OCI-LY7 (cell line): ENCODE data around the gene ALOXE3. TPM values are rescaled to one million over a fixed set of nuclear protein-coding genes. Genes with fewer than 3 reads are reported as not detected.

ENCODE experiments used
- BruUV-seq: library from RNA; stranded (reverse); fragments of 400-500 nt; replicated peaks from 2 replicates; lab custom pipeline; 2021; lab: Mats Ljungman, UMichigan
- CTCF ChIA-PET: fragments of 300-600 bp; sonication (Branson Sonifier 250); formaldehyde crosslinking; loops from one replicate; lab custom pipeline; 2022; ENCODE audit warnings: antibody characterized with exemption; ENCODE audit not compliant: unreplicated experiment; lab: Charles Lee
- POLR2A ChIA-PET: fragments of 300-600 bp; sonication (Branson Sonifier 250); formaldehyde crosslinking; loops from one replicate; lab custom pipeline; 2022; ENCODE audit warnings: antibody characterized with exemption; lab: Charles Lee
- DNase-seq: peaks from one replicate; pipeline ENCODE4 v3.0.0-alpha.2; 2015; ENCODE audit warnings: low spot score
- H2AFZ ChIP-seq: fragments of 200-600 bp; sonication (generic), shearing (Covaris generic); 2 replicates; pipeline ENCODE4 v1.6.1; 2014; ENCODE audit warnings: mild to moderate bottlenecking, antibody characterized with exemption, low read length, moderate library complexity
- H3K27ac ChIP-seq: fragments of 200-600 bp; sonication (generic); 2 replicates; pipeline ENCODE4 v1.5.1; 2014; ENCODE audit warnings: mixed run types, low read depth, mild to moderate bottlenecking, moderate library complexity, low read length, inconsistent platforms; ENCODE audit not compliant: poor library complexity, severe bottlenecking
- H3K36me3 ChIP-seq: fragments of 200-600 bp; sonication (generic); 2 replicates; pipeline ENCODE4 v1.6.1; 2014; ENCODE audit warnings: mild to moderate bottlenecking, antibody characterized with exemption, low read length, moderate library complexity, mixed read lengths; ENCODE audit not compliant: insufficient read depth
- H3K4me1 ChIP-seq: fragments of 200-600 bp; sonication (generic); 2 replicates; pipeline ENCODE4 v1.5.1; 2014; ENCODE audit warnings: mild to moderate bottlenecking, low read length; ENCODE audit not compliant: insufficient read depth, poor library complexity, severe bottlenecking
- H3K4me2 ChIP-seq: fragments of 200-600 bp; sonication (generic); 2 replicates; pipeline ENCODE4 v1.6.1; 2014; ENCODE audit warnings: mild to moderate bottlenecking, low read length
- H3K4me3 ChIP-seq: fragments of 200-600 bp; sonication (generic); 2 replicates; pipeline ENCODE4 v1.5.1; 2014; ENCODE audit warnings: mild to moderate bottlenecking, low read depth, low read length; ENCODE audit not compliant: poor library complexity, severe bottlenecking
- H3K79me2 ChIP-seq: fragments of 200-600 bp; sonication (generic); 2 replicates; pipeline ENCODE4 v1.6.1; 2016; ENCODE audit warnings: low read depth, mild to moderate bottlenecking, low read length, moderate library complexity, mixed read lengths; ENCODE audit not compliant: insufficient read depth
- H3K9me2 ChIP-seq: fragments of 200-600 bp; sonication (generic); 2 replicates; pipeline ENCODE4 v1.6.1; 2016; ENCODE audit warnings: mild to moderate bottlenecking, low read length, mixed read lengths; ENCODE audit not compliant: insufficient read depth
- H3K9me3 ChIP-seq: fragments of 200-600 bp; sonication (generic); 2 replicates; pipeline ENCODE4 v1.6.1; 2014; ENCODE audit warnings: mild to moderate bottlenecking, mixed run types, low read length, mixed read lengths
- H4K20me1 ChIP-seq: fragments of 200-600 bp; sonication (generic); 2 replicates; pipeline ENCODE4 v1.6.1; 2014; ENCODE audit warnings: mild to moderate bottlenecking, antibody characterized with exemption, low read length, moderate library complexity, mixed read lengths; ENCODE audit not compliant: insufficient read depth
- CTCF ChIP-seq: fragments of 200-600 bp; sonication (generic); conservative IDR thresholded peaks from 2 replicates; pipeline ENCODE4 v1.5.1; 2014; ENCODE audit warnings: mild to moderate bottlenecking, antibody characterized with exemption, low read length, moderate library complexity, mixed read lengths
- EZH2phosphoT487 ChIP-seq: fragments of 200-600 bp; sonication (generic); IDR thresholded peaks from 2 replicates; pipeline ENCODE4 v1.6.1; 2018; ENCODE audit warnings: low read depth, borderline replicate concordance, mild to moderate bottlenecking, mixed run types, antibody characterized with exemption, low read length, moderate library complexity, mixed read lengths
- intact Hi-C: fragments of 100-400 bp; cut with micrococcal nuclease; formaldehyde crosslinking; loops from one replicate; pipeline ENCODE4 v1.10.0; 2022; ENCODE audit not compliant: unreplicated experiment
- total RNA-seq, 2 experiments: library from RNA; depleted of rRNA in 1 of 2; stranded (reverse); fragments of >200 nt in 1 of 2; shearing (Covaris generic) in 1 of 2; gene quantifications; 2 replicates each; pipeline ENCODE4 v1.2.3, GENCODE V29; 2014 to 2022

ALOXE3 gene
- total RNA-seq, 2 experiments from 2014 or later, result 0.10 TPM; not detected in 1

DNA sequence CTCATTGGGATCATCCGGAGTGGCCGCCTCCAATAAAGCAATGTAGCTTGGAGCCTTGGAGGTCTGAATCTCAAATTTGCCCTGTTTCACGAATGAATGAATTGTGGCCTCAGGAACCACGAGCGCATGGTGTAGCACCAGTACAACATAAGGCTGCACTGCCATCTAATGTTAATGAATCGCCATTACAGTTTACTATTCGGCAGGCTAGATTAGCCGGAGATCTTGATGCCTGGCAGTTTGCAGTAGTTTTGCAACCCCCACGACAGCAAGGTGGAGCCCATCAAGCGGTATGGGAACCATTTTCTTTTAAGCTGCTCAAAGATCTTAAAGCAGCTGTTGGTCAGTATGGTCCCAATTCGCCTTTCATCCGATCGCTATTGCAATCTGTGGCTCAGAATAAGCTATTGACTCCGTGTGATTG, 60.6 kb downstream of the ALOXE3 start:
- H3K4me1 ChIP-seq, result peaks cover 27% of the 10 kb centered on the region
- ChIA-PET POLR2A (no interaction called here), CTCF (interaction anchor here (0.8 to 1.4 kb wide), 2 partner anchors 47 to 53 kb away, joined by 3 read pairs; no protein-coding TSS in a partner anchor)
- peak; percentile 90 for DNase-seq
- H3K4me2 ChIP-seq, result peak overlapping the region; percentile 21; the same call in 1 of the 2 replicates
- H4K20me1 ChIP-seq, result no peaks in the 10 kb centered on the region
- no peaks in the 10 kb centered on the region for H3K36me3 ChIP-seq
- peak; percentile 85 for TF ChIP-seq CTCF
- TF ChIP-seq EZH2phosphoT487, result no peak
- no peaks in the 10 kb centered on the region for H3K9me3 ChIP-seq
- H3K9me2 ChIP-seq, result no peaks in the 10 kb centered on the region
- H3K79me2 ChIP-seq, result no peaks in the 10 kb centered on the region
- H3K27ac ChIP-seq, result no peak overlapping the region
- H2AFZ ChIP-seq, result peak overlapping the region; percentile 60
- BruUV-seq, result no TSS peak
- H3K4me3 ChIP-seq, result no peak overlapping the region
- intact Hi-C loops, result loop anchor here (1.0 to 5.0 kb wide), 3 partner anchors 41 to 145 kb away; no protein-coding TSS in a partner anchor

- peak overlapping the region; percentile 60 for H2AFZ ChIP-seq
- CTCF ChIA-PET, result interaction anchor here (1.4 kb wide), 1 partner anchor 48 kb away, joined by 3 read pairs; no protein-coding TSS in a partner anchor
These were observed 61.2 kb downstream of the ALOXE3 start for GRCh38 chr17:8056976-8057625.

More at GRCh38 chr17:8056976-8057625, 61.2 kb downstream of the ALOXE3 start:
- POLR2A ChIA-PET, result interaction anchor here (1.0 kb wide), 1 partner anchor 67 kb away, joined by 3 read pairs; no protein-coding TSS in a partner anchor
- Histone ChIP-seq H3K9me3 (no peaks in the 10 kb centered on the region), H3K4me2 (no peak overlapping the region; the same call in 1 of the 2 replicates), H3K9me2 (no peaks in the 10 kb centered on the region), H3K36me3 (no peaks in the 10 kb centered on the region), H3K4me3 (no peak overlapping the region), H3K4me1 (peaks cover 27% of the 10 kb centered on the region), H3K79me2 (no peaks in the 10 kb centered on the region), H4K20me1 (no peaks in the 10 kb centered on the region), H3K27ac (no peak overlapping the region)
- BruUV-seq, result no TSS peak
- TF ChIP-seq EZH2phosphoT487, result no peak
- TF ChIP-seq CTCF, result no peak
- intact Hi-C loops, result loop anchor here (1.0 to 5.0 kb wide), 3 partner anchors 40 to 145 kb away; no protein-coding TSS in a partner anchor
- DNase-seq, result no peak
